ENCODE data around the gene MAPK9.

Gene MAPK9

DNA sequence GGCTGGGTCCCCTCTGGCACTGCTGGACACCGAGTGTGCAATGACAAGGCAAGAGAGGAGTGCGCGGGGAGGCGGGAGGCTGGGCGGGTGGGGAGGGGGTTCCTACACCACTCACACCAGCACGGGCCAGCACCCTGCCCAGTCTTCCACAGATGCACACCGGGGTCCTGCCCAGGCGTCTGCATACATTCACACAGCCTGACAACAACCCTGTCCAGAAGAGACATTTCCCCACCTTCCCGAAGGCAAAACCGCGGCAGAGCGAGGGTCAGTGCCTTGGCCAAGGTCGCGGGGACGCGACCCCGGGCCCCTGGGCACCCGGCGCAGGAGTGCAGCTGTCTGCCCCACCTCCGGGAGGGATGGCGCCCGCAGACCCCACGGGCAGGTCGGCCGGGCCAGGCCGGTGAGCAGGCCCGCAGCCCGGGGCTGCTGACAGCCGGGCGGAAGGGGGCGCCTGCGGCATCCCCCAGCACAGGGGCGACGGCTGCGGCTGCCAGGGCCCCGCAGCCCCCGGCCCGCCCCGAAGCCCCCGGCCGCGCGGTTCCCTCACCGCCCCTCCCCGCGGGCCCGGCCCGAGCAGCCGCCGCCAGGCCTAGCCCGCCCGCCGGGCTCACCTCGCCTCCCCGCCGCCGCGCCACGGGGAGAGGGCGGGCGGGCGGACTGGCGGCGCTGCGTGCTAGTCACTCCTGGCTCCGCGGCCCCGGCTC, 496 bp downstream of the MAPK9 start:
- DNase-seq, result no peak

- no peak for DNase-seq
Measured at GRCh38 chr5:180290568-180291233, 1.2 kb downstream of the MAPK9 start.

GRCh38 chr5:180289966-180290365, 1.9 kb downstream of the MAPK9 start:
- DNase-seq, result no peak

GRCh38 chr5:180289433-180289832, 2.5 kb downstream of the MAPK9 start:
- DNase-seq, result no peak

DNA sequence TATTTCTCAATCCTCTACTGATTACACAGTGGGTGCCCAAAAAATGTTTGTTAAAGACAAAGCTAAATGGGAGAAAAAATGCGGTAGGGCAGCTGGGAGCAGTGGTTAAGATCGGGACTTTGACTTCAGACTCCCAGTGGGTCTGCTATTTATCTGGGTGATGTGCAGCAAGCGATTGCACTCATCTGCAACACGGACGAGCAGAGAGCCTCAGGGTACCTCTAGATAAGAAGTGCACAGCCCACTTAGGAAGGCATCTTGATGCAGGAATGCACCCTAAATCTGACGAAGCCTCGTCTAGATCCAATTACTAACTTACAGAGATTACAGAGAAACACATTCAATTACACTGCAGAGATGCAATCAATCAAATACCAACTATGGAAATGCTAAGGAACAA, 4.0 kb downstream of the MAPK9 start:
- no peak for DNase-seq

GRCh38 chr5:180287404-180287803, 4.5 kb downstream of the MAPK9 start:
- no peak for DNase-seq

DNA sequence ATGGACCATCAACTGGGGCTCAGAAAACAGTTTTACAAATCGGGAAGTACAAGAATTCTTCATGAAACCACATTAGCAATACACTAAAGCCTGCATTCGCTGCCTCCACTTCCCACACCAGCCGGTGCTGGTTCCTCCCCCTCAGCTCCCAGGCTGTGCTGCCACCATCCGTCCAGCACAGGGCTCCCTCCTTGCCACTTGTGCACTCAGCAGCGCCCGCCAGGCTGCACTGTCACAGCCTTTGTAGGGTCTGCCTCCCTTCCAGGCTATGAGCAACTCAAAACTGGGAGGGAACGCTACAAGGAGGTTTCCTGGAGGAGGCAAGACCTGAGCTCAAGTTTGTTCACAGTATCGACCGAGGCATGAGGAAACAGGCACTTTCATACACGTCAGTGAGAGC, 7.7 kb downstream of the MAPK9 start:
- DNase-seq, result no peak

DNA sequence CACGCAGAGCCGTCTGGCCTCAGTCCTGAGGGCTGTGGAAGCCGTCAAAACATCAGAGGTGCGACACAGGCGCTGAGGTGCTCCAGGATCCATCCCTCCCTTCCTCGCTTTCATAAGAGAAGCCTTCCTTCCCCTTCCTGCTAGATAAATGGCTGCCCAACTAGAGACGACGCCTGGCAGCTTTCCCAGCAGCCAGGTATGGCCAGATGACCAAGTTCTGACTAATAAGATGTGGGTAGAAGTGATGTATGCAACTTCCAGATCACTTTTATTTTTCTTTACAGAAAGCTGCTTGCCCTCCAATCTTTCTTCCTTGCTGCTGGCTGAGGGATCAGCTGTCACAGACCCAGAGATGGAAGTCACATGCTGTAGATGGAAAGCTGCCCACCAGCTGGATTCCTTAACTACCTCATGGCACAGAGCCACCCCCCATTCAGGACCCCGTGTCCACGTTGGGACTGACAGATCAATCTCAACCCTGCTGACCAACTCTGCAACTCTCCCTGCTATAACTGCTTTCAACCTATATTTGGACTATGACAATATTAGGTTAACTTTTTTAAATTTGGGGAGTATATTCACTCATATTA, 8.8 kb downstream of the MAPK9 start:
- DNase-seq, result no peak

DNA sequence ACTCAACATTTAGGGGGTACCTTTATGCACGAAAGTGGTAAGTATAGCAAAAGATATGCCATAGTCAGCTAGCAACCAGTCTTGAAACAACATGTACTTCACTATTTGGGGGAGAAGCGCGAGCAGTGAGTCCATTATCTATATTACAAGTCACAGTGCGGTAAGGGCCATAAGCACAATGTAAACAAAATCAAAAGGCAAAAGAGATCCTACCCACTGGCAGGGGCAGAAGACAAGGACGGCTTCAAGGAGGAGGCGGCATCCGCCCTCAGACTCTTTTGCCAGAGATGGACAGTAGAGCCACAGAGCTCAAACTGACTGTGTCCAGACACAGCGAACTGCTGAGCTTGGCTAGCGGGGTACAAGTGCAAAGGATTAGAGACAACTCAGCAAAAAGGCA, 9.6 kb downstream of the MAPK9 start:
- no peak for DNase-seq

GRCh38 chr5:180281706-180282105, 10.2 kb downstream of the MAPK9 start:
- no peak for DNase-seq

DNA sequence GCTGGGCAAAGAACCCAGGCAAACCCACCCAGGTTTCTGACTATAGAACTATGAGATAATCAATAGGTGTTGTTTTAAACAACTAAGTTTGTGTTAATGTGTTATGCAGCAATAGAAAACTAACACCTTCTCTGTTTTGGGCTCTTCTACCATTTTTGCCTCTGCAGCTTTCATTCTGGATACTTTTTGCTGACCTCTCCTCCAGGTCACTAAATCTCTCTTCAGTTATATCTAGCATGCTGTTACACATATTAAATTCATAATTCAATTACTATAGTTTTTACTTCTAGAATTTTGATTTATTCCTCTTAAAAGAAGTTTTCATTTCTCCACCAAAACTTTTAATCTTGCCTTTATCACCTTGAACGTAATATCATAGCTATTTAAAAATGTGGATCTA, 17.2 kb downstream of the MAPK9 start:
- no peak for DNase-seq

- no peak for DNase-seq
Measured at GRCh38 chr5:180271221-180271620, 20.7 kb downstream of the MAPK9 start.

- DNase-seq, result no peak
Measured at GRCh38 chr5:180259260-180259611, 32.6 kb downstream of the MAPK9 start.

- no peak for DNase-seq
Measured at GRCh38 chr5:180253036-180253824, 38.7 kb downstream of the MAPK9 start.

GRCh38 chr5:180251887-180252286, 40.0 kb downstream of the MAPK9 start:
- DNase-seq, result no peak

DNA sequence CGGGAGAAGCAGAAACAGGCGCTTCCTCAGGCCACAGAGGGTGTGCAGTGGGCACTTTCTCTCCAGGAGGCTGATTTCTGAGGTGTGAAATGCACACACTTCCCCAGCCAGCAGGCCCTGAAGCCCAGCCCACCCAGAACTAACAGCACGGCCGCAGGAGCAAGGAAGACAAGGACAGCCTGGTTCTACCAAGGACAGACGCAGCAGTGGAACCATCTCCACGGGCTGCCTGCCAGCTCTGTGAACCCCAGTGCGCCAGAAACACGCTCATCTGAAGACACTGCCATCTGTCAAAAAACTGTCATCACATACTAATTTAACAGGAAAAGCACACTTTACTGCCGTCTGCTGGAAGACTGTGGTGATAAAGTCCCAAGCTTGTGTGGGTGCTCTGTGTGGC, 40.7 kb downstream of the MAPK9 start:
- DNase-seq, result no peak

DNA sequence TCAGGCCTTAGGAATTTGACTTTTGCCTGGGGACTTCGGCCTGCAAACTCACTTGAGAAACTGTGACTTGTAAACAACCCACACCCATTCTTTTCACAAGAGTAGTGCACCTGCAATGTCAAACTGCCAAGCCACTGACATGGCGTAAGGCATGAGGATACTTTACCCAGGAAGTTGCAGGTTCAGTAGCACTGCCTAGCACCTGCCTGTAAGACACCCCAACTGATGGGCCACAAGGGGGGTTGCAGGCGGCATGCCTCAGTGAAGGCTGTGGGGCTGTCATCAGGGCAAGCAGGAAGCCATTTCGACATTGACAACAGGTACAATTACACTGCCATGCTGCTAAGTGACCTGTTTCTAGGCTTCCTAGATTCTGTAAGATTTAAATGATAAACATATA, 41.6 kb downstream of the MAPK9 start:
- DNase-seq, result no peak

DNA sequence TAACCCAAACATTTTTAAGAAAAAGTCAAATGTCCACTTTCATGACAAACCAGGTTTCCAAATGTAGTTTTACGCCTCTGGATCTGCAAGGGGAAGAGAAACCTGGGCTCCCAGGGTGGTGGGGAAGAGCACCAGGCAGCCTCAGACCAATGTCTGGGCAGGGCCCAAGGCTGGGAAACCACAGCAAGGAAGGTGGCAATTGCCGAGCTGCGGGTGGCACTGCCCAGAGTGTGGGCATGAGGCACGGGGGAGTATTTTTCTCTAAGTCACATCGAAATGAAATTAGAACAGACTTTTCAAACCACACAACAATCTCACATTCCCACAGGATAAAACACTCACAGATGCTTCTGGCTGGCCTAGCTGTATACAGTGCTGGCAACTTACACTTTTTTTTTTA, 50.3 kb downstream of the MAPK9 start:
- DNase-seq, result no peak

GRCh38 chr5:180238631-180239030, 53.3 kb downstream of the MAPK9 start:
- DNase-seq, result no peak

- no peak for DNase-seq
Measured at GRCh38 chr5:180235846-180236245, 56.0 kb downstream of the MAPK9 start.

DNA sequence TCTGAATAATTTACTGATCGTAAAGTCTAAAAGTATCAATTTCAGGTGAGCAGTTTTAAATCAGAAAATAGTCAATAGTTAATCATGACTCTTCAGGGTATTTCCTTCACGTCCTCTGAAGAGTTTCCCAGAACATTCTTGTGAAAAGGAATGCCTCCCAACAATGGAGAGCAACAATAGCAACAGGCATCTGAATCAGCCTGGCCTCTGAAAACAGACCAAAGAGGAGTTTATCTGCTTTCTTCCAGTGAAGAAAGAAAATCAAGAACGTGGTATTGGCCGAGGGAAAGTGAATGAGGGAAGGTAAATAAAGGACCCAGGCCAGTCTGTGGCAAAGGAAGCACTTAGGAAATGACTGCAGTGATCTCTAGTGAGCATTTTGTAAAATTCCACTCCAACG, 56.8 kb downstream of the MAPK9 start:
- no peak for DNase-seq

GRCh38 chr5:180234271-180234670, 57.6 kb downstream of the MAPK9 start:
- DNase-seq, result no peak

- DNase-seq, result no peak
Measured at GRCh38 chr5:180233729-180234128, 58.2 kb downstream of the MAPK9 start.

DNA sequence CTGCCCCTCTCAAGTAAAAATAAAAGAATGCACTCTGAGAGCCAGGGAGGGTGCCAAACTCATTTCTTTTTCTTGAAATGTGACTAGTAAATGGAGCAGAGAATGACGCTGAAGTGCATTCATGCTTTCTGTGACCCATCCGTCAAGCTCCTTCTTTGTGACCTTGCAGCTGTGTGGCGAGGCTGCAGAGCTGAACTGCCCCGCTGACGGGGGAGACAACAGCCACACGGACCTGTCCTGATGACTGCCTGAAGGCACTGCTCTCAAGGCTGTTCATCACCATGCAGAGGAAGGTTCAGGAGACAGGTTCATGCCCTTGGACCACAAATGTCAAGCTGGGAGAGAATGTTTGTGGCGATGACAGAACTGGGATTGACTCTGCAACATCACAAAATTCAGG, 61.9 kb downstream of the MAPK9 start:
- no peak for DNase-seq
